ENCODE data around the gene NUP35. TPM values are rescaled to one million over a fixed set of nuclear protein-coding genes. Genes with fewer than 3 reads are reported as not detected.

NUP35 gene
- total RNA-seq, 4 donors from 2014 or later, result 5.9 to 32.8 (median 19.0) TPM

DNA sequence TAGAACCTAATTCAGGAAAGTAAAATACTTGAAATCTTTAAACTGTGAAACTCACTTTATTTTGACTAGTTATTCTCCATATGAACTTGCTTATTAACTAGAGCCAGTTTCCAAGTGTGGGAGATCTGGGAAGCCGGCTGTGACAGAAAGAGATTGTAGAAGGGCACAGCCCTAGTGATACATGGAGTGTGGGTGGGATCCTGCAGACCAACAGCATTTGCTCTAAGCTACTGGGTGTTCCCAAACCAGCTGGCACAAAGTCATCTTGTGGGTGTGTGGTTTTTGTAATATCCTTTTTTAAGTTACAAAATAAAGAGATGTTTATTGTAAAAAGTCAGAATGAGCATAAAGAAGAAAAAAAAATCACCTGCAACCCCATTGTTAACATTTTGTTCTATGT is 42.3 kb upstream of the NUP35 start:
- no peak for DNase-seq
- intact Hi-C loops (cut with DNase I; ENCODE audit: low total_unique reads), result no loop called here
- no peak overlapping the region for H3K4me3 ChIP-seq

DNA sequence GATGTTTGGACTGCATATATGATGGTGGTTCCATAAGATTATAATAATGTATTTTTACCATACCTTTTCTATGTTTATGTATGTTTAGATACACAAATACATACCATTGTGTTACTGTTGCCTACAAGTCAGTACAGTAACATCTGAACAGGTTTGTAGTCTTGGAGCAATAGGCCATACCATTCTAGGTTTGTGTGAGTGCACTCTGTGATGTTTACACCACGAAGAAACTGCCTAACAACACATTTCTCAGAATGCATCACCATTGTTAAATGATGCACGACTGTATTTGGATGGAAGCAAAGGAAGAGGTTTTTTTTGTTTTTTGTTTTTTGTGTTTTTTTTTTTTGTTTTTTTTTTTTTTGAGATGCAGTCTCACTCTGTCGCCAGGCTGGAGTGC is 36.2 kb upstream of the NUP35 start:
- intact Hi-C loops (cut with DNase I; ENCODE audit: low total_unique reads), result no loop called here
- Histone ChIP-seq H3K27me3 (no peaks in the 10 kb centered on the region), H3K9me3 (no peaks in the 10 kb centered on the region), H3K4me1 (no peaks in the 10 kb centered on the region), H3K4me3 (no peak overlapping the region), H3K36me3 (no peaks in the 10 kb centered on the region), H3K27ac (no peak overlapping the region)
- DNase-seq, result no peak
- TF ChIP-seq, protein P1, sequence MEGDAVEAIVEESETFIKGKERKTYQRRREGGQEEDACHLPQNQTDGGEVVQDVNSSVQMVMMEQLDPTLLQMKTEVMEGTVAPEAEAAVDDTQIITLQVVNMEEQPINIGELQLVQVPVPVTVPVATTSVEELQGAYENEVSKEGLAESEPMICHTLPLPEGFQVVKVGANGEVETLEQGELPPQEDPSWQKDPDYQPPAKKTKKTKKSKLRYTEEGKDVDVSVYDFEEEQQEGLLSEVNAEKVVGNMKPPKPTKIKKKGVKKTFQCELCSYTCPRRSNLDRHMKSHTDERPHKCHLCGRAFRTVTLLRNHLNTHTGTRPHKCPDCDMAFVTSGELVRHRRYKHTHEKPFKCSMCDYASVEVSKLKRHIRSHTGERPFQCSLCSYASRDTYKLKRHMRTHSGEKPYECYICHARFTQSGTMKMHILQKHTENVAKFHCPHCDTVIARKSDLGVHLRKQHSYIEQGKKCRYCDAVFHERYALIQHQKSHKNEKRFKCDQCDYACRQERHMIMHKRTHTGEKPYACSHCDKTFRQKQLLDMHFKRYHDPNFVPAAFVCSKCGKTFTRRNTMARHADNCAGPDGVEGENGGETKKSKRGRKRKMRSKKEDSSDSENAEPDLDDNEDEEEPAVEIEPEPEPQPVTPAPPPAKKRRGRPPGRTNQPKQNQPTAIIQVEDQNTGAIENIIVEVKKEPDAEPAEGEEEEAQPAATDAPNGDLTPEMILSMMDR (IDR thresholded peaks at IDR 0.05), result no peak
- no peak for TF ChIP-seq POLR2A (IDR thresholded peaks at IDR 0.05)

More for the DNA sequence above, 42.3 kb upstream of the NUP35 start:
- TF ChIP-seq, protein P1 (IDR thresholded peaks at IDR 0.05), result no peak
- TF ChIP-seq POLR2A (IDR thresholded peaks at IDR 0.05), result no peak
- Histone ChIP-seq H3K27ac (no peak overlapping the region), H3K9me3 (no peaks in the 10 kb centered on the region), H3K36me3 (no peaks in the 10 kb centered on the region), H3K4me1 (no peaks in the 10 kb centered on the region), H3K27me3 (no peaks in the 10 kb centered on the region)

DNA sequence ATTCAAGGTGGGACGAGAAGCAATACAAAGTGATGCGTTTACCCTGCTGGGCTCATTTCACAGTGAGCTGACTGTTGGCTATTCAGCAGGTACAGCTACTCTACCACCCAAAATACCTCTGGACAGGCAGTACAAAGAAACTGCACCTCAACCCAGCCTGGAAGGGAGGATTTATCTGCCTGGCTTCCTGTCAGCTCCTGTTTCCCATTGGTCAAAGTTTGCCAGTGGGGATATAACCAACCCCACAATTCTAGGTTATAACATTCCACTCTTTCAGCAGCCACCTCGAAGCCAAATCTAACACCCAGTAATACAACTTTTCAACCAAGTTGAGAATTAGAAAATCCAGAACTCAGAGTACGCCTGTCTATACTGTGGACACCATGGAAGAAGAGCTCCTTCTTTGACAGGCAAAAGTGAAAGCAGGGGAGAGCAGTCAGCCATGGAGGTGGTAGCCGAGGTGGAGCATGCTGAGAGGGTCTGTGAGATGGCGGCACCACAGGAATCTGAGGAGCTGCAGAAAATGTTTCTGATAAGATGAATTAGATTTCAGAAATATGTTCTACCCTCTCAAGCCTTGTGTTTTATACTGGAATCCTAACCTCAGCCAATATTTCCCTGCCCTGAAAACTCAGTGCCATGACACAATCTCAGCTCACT is 34.9 kb upstream of the NUP35 start:
- intact Hi-C loops (cut with DNase I; ENCODE audit: low total_unique reads), result no loop called here
- H3K27ac ChIP-seq, result no peak overlapping the region

DNA sequence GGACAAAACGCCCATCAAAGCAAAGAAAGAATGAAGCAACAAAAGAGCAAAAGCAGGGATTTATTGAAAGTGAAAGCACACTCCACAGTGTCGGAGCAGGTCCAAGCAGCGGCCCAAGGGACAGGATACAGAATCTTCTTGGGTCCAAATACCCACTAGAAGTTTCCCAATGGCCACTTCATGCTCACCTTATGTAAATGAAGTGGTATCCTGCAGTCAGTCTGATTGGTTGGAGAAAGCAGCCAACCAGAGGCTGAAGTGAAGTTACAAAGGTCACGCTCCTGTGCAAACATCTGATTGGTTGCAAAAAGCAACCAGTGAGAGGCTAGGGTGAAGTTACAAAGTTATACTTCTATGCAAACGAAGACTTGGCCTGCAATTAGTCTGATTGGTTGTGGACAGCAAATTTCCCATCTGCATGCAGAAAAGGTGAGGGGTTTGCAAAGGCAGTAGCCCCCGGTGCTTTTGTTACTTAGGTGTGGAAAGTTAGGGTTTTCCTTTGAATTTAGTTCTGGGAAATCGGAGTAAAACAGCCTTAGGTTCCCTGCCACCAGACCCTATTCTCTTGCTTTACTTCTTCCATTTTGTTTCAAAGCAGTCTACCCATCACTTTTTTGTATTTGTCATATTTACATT is 32.8 kb upstream of the NUP35 start:
- no peak overlapping the region for H3K27ac ChIP-seq

More for the DNA sequence above, 34.9 kb upstream of the NUP35 start:
- Histone ChIP-seq H3K4me1 (no peaks in the 10 kb centered on the region), H3K36me3 (no peaks in the 10 kb centered on the region), H3K4me3 (no peak overlapping the region), H3K27me3 (no peaks in the 10 kb centered on the region), H3K9me3 (no peaks in the 10 kb centered on the region)
- TF ChIP-seq POLR2A (IDR thresholded peaks at IDR 0.05), result no peak
- TF ChIP-seq, protein P1 (IDR thresholded peaks at IDR 0.05), result no peak
- no peak for DNase-seq

DNA sequence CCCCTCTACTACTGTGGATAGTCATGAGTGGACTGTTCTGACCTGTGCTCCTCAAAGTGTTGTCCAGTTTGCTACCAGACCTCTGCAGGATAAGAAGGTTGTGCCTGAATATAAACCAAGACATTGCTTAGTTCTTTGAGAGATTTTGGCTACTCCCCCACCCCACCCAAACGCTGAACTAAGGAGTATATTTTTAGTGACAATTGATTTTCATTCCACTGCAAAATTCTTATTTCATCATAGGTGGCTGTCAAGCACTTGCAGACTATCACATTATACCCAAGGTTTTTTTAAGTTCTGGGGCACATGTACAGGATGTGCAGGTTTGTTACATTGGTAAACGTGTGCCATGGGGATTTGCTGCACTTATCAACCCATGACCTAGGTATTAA is 32.3 kb upstream of the NUP35 start:
- DNase-seq, result no peak
- no peaks in the 10 kb centered on the region for H3K27me3 ChIP-seq
- no peak overlapping the region for H3K27ac ChIP-seq
- TF ChIP-seq POLR2A (IDR thresholded peaks at IDR 0.05), result no peak
- TF ChIP-seq, protein P1 (IDR thresholded peaks at IDR 0.05), result no peak
- no peak overlapping the region for H3K4me3 ChIP-seq
- intact Hi-C loops (cut with DNase I; ENCODE audit: low total_unique reads), result no loop called here
- no peaks in the 10 kb centered on the region for H3K4me1 ChIP-seq
- no peaks in the 10 kb centered on the region for H3K9me3 ChIP-seq
- H3K36me3 ChIP-seq, result no peaks in the 10 kb centered on the region

More for the DNA sequence above, 32.8 kb upstream of the NUP35 start:
- intact Hi-C loops (cut with DNase I; ENCODE audit: low total_unique reads), result no loop called here
- Histone ChIP-seq H3K4me3 (no peak overlapping the region), H3K27me3 (no peaks in the 10 kb centered on the region), H3K9me3 (no peaks in the 10 kb centered on the region), H3K36me3 (no peaks in the 10 kb centered on the region), H3K4me1 (no peaks in the 10 kb centered on the region)
- DNase-seq, result no peak
- TF ChIP-seq, protein P1 (IDR thresholded peaks at IDR 0.05), result no peak
- TF ChIP-seq POLR2A (IDR thresholded peaks at IDR 0.05), result no peak

Data from uterus (tissue), 4 donors.